HG02870 (cell line): ENCODE results near the gene GEMIN5.
A peak's percentile ranks its signal among the peaks of the same experiment; 100 is the strongest.

ENCODE experiments used
- ATAC-seq: cut with Tn5 transposase; IDR thresholded peaks from one replicate; pipeline ENCODE4 v1.9.1; 2021; ENCODE audit warnings: mild to moderate bottlenecking, moderate library complexity; ENCODE audit not compliant: unreplicated experiment

GEMIN5 gene

GRCh38 chr5:154885439-154885838 lies 52.6 kb downstream of the GEMIN5 start:
- no peak for ATAC-seq

GRCh38 chr5:154884424-154884823 lies 53.6 kb downstream of the GEMIN5 start:
- ATAC-seq, result no peak

GRCh38 chr5:154881986-154882385 lies 56.0 kb downstream of the GEMIN5 start:
- no peak for ATAC-seq

GRCh38 chr5:154878642-154879335 lies 59.2 kb downstream of the GEMIN5 start:
- ATAC-seq, result no peak

GRCh38 chr5:154873791-154874331 lies 64.2 kb downstream of the GEMIN5 start:
- ATAC-seq, result no peak

- ATAC-seq, result no peak
These were observed 66.3 kb downstream of the GEMIN5 start for GRCh38 chr5:154871734-154872133.

- no peak for ATAC-seq
These were observed 69.3 kb downstream of the GEMIN5 start for GRCh38 chr5:154868702-154869101.

GRCh38 chr5:154866841-154867240 lies 71.2 kb downstream of the GEMIN5 start:
- no peak for ATAC-seq

- no peak for ATAC-seq
These were observed 72.4 kb downstream of the GEMIN5 start for GRCh38 chr5:154865466-154866184.

- ATAC-seq, result no peak
These were observed 74.5 kb downstream of the GEMIN5 start for GRCh38 chr5:154863291-154864080.

GRCh38 chr5:154862766-154863165 lies 75.2 kb downstream of the GEMIN5 start:
- no peak for ATAC-seq

GRCh38 chr5:154861946-154862345 lies 76.1 kb downstream of the GEMIN5 start:
- ATAC-seq, result no peak

GRCh38 chr5:154860765-154861164 lies 77.2 kb downstream of the GEMIN5 start:
- ATAC-seq, result no peak

GRCh38 chr5:154860123-154860522 lies 77.9 kb downstream of the GEMIN5 start:
- ATAC-seq, result no peak

GRCh38 chr5:154858972-154859871 lies 78.8 kb downstream of the GEMIN5 start:
- ATAC-seq, result no peak

GRCh38 chr5:154858297-154858971 lies 79.6 kb downstream of the GEMIN5 start, which contains the start of gene CNOT8:
Gene CNOT8 (plus strand): TSS chr5:154858627. CDS start chr5:154863279, 4,652 bp downstream.
- peak; percentile 74 for ATAC-seq

- ATAC-seq, result peak; percentile 62
These were observed 80.3 kb downstream of the GEMIN5 start for GRCh38 chr5:154857530-154858296.

GRCh38 chr5:154851351-154851750 lies 86.7 kb downstream of the GEMIN5 start:
- no peak for ATAC-seq
